Small intestine (tissue), 7 donors: ENCODE results near the gene STAB2. TPM values are rescaled to one million over a fixed set of nuclear protein-coding genes. Genes with fewer than 3 reads are reported as not detected.
A peak's percentile ranks its signal among the peaks of the same experiment; 100 is the strongest.

Experiments
- DNase-seq, 2 donors: peaks; one replicate each; pipeline versions ENCODE4 v3.0.0 to v3.0.0-alpha.2; 2013
- FAIRE-seq: peaks from 2 replicates; lab custom pipeline; 2012; peaks lifted over from hg19 to GRCh38; lab: Jason Lieb, UNC
- H3K27ac ChIP-seq, 3 donors: one replicate each; pipeline ENCODE4 v1.5.1; 2013; ENCODE audit warnings: low read length in 2 of 3, mild to moderate bottlenecking in 2 of 3, control low read depth in 1 of 3, inconsistent platforms in 1 of 3, low read depth in 1 of 3, moderate library complexity in 1 of 3
- H3K27me3 ChIP-seq, 3 donors: one replicate each; pipeline ENCODE4 v1.6.1; 2013; ENCODE audit warnings: low read length in 3 of 3, inconsistent platforms in 1 of 3; ENCODE audit not compliant: control insufficient read depth in 3 of 3, insufficient read depth in 3 of 3
- H3K36me3 ChIP-seq, 3 donors: one replicate each; pipeline ENCODE4 v1.6.1; 2013; ENCODE audit warnings: low read length in 3 of 3, inconsistent platforms in 1 of 3, low read depth in 1 of 3, mild to moderate bottlenecking in 1 of 3, moderate library complexity in 1 of 3; ENCODE audit not compliant: control insufficient read depth in 3 of 3, insufficient read depth in 2 of 3
- H3K4me1 ChIP-seq, 3 donors: one replicate each; pipeline ENCODE4 v1.6.1; 2013; ENCODE audit warnings: low read length in 2 of 3, inconsistent platforms in 1 of 3, low read depth in 1 of 3, mild to moderate bottlenecking in 1 of 3, moderate library complexity in 1 of 3; ENCODE audit not compliant: control insufficient read depth in 3 of 3, insufficient read depth in 2 of 3
- H3K4me3 ChIP-seq, 3 donors: one replicate each; pipeline ENCODE4 v1.5.1; 2013; ENCODE audit warnings: low read length in 3 of 3, control low read depth in 1 of 3, inconsistent platforms in 1 of 3, low read depth in 1 of 3, mild to moderate bottlenecking in 1 of 3, moderate library complexity in 1 of 3
- H3K9me3 ChIP-seq, 2 donors: one replicate each; pipeline ENCODE4 v1.6.1; 2013; ENCODE audit warnings: low read depth in 1 of 2, low read length in 1 of 2; ENCODE audit not compliant: control insufficient read depth in 2 of 2, insufficient read depth in 1 of 2
- WGBS, 3 donors: extraction: QIAGEN DNeasy Blood & Tissue Kit; methylation state at CpG; one replicate each; pipeline ENCODE4 v1.1.7; 2013; 5-methylcytosine and 5-hydroxymethylcytosine counted together
- polyA plus RNA-seq, 4 donors: library from polyadenylated mRNA; stranded (reverse) in 3 of 4; unstranded in 1 of 4; fragments of 200-250 nt in 3 of 4; fragments of 120-200 nt in 1 of 4; gene quantifications; one replicate each; pipeline versions ENCODE4 v1.2.1 to v1.2.3, GENCODE V29; 2013
- donor health status: healthy with polysubstance abuse.
- donor health status: control.
- donor health status: control.
- donor health status: Bipolar disorder and iron deficiency.
- donor health status: healthy.

The STAB2 gene
- polyA plus RNA-seq, 4 donors = 0.06 to 2.5 TPM; not detected in 2

DNA sequence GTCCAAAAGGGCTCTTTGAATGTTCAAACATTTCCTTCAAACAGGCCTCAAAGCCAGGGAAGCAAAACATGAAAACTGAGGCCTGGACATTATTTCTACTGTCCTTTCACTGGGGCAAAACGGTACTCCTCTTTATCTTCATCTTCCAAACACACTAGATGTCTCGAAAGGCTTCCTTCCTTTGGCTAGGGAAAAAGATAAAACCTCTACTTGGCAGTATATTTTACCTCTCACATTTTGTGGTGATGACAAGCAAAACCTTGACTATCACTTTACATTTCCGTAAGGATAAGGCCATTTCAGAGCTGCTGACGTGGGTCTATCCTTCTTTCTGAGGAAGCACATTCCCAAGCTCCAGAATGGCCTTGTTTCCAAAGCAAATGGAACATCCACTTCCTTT, 9.9 kb downstream of the STAB2 start:
- Histone ChIP-seq H3K36me3 (no peaks in the 10 kb centered on the region), H3K27ac (no peak overlapping the region), H3K4me3 (no peak overlapping the region), H3K9me3 (no peaks in the 10 kb centered on the region), H3K27me3 (no peaks in the 10 kb centered on the region), H3K4me1 (no peaks in the 10 kb centered on the region)
- no peak for FAIRE-seq
- 71 to 85% (median 77%) methylated on average over 4 of the region's 4 CpGs for WGBS, 3 donors
- no peak for DNase-seq

DNA sequence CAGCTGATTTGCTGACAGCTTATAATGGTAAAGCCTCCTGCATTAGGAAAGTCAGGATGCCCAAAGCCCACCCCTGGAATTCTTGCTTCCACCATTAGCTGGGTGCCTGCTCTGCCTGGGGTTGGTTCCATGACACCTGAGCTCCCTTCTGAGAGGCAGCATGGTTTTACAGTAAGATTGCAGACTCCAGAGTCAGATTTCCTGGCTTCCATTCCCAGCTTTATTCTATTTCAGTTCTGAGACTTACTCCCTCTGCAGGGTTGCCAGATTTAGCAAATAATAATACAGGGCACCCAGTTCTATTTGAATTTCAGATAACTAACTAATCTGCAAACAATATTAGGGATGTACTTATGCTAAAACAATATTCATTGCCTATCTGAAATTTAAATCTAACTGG, 12.2 kb downstream of the STAB2 start:
- no peak for DNase-seq
- no peak for FAIRE-seq

DNA sequence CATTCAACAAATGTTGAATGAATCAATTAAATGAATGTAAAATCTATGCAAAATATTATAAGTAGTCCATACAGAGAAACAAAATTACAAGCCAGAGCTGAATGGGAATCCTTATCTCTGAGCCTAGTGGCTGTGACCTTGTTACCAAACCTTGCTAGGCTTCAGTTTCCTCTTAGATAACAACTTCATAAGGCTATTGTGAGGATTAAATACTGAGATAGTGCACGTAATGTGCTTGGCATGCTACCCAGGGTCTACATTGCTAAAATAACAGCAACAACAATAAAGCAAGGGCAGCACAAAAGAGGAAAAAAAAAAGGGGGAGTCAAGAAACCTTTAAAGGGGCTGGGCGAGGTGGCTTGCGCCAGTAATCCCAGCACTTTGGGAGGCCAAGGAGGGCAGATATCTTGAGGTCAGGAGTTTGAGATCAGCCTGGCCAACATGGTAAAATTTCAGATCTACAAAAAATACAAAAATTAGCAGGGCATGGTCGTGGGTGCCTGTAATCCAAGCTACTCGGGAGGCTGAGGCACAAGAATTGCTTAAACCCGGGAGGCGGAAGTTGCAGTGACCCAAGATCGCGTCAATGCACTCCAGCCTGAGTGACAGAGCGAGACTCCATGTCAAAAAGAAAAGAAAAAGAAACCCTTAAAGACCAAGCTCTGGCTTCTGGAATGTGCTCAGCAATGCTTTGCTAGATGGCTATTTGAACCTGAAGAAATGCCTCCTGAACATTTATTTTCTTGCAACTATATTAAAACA, 14.1 kb downstream of the STAB2 start:
- no peaks in the 10 kb centered on the region for H3K27me3 ChIP-seq
- WGBS, 3 donors = 54 to 71% (median 62%) methylated on average over 10 of the region's 10 CpGs
- H3K36me3 ChIP-seq = no peaks in the 10 kb centered on the region
- peak in 1 of 2 donors; percentile 12 for DNase-seq
- H3K4me3 ChIP-seq = no peak overlapping the region
- H3K4me1 ChIP-seq = no peaks in the 10 kb centered on the region
- H3K27ac ChIP-seq = no peak overlapping the region
- no peaks in the 10 kb centered on the region for H3K9me3 ChIP-seq
- FAIRE-seq = no peak

More for the DNA sequence above, 12.2 kb downstream of the STAB2 start:
- Histone ChIP-seq H3K27ac (no peak overlapping the region), H3K27me3 (no peaks in the 10 kb centered on the region), H3K4me3 (no peak overlapping the region), H3K9me3 (no peaks in the 10 kb centered on the region), H3K36me3 (no peaks in the 10 kb centered on the region), H3K4me1 (no peaks in the 10 kb centered on the region)

DNA sequence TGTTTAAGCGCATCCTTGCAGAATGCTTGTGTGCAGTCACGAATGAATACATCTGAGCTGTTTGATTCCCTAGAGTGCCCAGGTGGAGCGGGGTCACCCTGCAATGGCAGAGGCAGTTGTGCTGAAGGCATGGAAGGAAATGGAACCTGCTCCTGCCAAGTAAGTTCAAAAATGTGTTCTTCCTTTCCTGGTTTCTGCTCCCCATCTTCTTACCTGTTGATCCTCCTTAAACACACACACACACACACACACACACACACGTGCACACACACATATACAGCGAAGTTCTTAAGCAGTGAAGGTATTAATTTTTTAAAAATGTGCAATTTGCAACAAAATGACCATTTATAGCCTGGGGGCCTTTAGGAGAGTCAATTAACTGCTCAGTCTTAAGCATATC, 33.3 kb downstream of the STAB2 start:
- DNase-seq = no peak
- FAIRE-seq = no peak
- H3K27ac ChIP-seq = no peak overlapping the region
- H3K4me3 ChIP-seq = no peak overlapping the region
- peaks cover 0 to 2% (median 0%) of the 10 kb centered on the region in 3 donors for H3K27me3 ChIP-seq
- H3K4me1 ChIP-seq = no peaks in the 10 kb centered on the region
- H3K36me3 ChIP-seq = no peaks in the 10 kb centered on the region
- WGBS, 3 donors = 82 to 86% (median 86%) methylated on average over 5 of the region's 5 CpGs
- H3K9me3 ChIP-seq = no peaks in the 10 kb centered on the region

DNA sequence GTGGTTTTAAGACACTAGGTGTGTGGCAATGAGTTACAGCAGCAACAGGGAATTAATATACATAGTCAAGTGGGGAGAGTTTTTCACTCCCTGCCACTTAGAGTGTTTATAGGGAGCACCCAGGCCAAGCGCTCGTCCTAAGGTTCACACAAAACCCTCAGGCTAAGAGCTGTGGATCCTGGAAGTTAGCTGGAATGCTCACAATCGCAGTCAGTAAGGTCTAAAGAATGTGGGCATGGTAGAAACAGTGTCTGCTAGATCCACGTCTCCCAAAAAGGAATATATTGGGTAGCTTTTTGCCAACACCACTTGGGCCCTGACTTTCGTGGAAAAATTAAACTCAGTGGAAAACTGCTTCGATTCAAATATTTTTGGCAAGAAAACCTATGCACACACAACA, 36.6 kb downstream of the STAB2 start:
- H3K4me1 ChIP-seq = no peaks in the 10 kb centered on the region
- H3K27me3 ChIP-seq = no peaks in the 10 kb centered on the region
- FAIRE-seq (no peak), DNase-seq (no peak)
- H3K9me3 ChIP-seq = no peaks in the 10 kb centered on the region
- H3K4me3 ChIP-seq = no peak overlapping the region
- no peaks in the 10 kb centered on the region for H3K36me3 ChIP-seq
- no peak overlapping the region for H3K27ac ChIP-seq
- WGBS, 3 donors = 80 to 90% (median 87%) methylated on average over 6 of the region's 6 CpGs

DNA sequence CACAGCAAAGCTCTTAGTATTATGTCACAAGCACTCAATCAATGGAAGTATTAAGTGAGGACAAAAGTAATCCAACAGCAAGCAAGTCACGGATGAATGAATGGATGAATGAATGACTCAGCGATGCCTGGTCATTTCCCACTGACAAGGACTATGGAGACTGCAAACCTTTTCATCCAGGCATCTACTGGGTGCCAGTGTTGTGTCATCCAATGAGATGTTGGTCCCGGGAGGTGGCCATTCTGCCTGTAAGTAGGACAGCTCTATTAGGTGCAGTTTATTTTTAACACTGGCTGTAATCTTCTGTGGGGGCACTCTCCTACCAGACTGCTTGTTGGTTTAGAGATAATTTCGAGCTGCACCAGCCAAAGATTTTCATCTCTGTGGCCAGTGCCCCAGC, 39.4 kb downstream of the STAB2 start:
- DNase-seq = peak; percentile 77 to 84
- no peaks in the 10 kb centered on the region for H3K27me3 ChIP-seq
- FAIRE-seq = no peak
- 14 to 79% (median 30%) methylated on average over 4 of the region's 4 CpGs for WGBS, 3 donors
- H3K36me3 ChIP-seq = no peaks in the 10 kb centered on the region
- H3K4me1 ChIP-seq = peaks cover 0 to 2% (median 0%) of the 10 kb centered on the region in 3 donors
- no peaks in the 10 kb centered on the region for H3K9me3 ChIP-seq
- H3K27ac ChIP-seq = no peak overlapping the region
- no peak overlapping the region for H3K4me3 ChIP-seq

DNA sequence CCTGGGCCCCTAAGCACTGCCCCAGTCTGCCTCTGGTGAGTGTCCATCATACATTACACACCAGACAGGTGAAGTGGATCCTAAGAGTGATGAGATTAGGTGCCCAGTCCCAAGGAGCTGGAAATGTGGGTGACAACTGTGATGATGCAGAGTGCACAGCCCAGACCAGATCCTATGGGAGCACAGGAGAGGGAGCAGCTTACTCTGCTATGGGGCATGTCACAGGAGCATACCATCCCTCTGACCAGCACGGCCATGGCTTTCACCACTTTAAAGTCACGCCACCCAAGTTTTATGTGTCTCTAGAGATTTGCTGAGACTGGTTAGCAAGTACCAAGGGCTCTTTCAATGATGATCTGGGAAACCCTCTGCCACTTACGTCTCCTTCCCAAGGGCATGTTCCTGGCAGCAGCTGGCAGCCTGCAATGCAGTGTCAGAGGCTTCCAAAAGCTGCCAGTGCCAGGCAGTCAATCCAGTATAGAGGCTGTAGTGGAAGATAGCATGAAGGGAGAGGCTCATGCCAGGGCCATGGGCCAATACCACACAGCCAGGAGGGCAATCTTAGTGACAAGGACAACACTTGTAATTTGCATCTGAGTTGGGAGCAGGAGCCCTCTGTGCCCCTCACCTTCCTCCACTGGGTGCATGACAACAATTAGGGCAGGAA, 40.2 kb downstream of the STAB2 start:
- DNase-seq (no peak), FAIRE-seq (no peak)
- Histone ChIP-seq H3K36me3 (no peaks in the 10 kb centered on the region), H3K27ac (no peak overlapping the region), H3K27me3 (no peaks in the 10 kb centered on the region), H3K4me1 (peaks cover 0 to 3% (median 0%) of the 10 kb centered on the region in 3 donors), H3K4me3 (no peak overlapping the region), H3K9me3 (peaks cover 0 to 2% of the 10 kb centered on the region in 2 donors)
- WGBS, 3 donors = 74 to 85% (median 76%) methylated on average over 3 of the region's 3 CpGs

DNA sequence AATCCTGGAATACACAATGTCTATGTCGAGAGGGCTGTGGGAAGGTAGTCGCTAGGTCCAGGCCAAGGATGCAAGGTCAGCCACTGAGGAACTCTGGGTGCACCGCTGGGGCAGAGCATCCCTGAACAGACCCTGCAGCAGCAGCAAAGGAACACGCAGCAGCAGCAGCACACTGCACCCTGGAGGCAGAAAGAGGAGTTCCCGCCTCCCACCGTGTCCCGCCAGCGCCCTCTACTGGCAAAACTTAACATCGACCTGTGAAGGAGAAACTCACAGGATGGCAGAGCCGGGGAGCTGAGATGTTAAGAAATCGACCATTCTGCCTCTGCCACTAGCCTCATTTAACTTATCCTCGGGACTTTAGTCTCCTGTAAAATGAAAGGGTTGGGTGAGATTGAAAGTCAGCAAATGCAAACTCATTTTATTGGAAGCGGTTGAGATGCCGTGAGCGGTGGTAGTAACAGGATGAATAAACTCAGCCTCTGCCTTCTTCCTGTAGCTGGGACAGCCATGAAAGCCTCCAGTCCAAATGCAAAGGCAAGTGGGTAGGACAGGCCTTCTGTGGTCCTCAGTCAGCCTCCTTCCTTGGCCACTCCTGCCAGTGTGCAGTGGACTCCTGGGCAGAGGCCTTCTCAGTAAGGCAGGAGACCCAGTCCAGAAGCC, 45.6 kb downstream of the STAB2 start:
- DNase-seq (peak; percentile 33 to 51), FAIRE-seq (no peak)
- Histone ChIP-seq H3K27ac (no peak overlapping the region), H3K36me3 (no peaks in the 10 kb centered on the region), H3K27me3 (no peaks in the 10 kb centered on the region), H3K9me3 (peaks cover 0 to 15% of the 10 kb centered on the region in 2 donors), H3K4me1 (peaks cover 0 to 3% (median 0%) of the 10 kb centered on the region in 3 donors), H3K4me3 (no peak overlapping the region)
- 44 to 57% (median 48%) methylated on average over 15 of the region's 15 CpGs for WGBS, 3 donors
